ENCODE measurements around the gene NDUFS8. TPM values are rescaled to one million over a fixed set of nuclear protein-coding genes. Genes with fewer than 3 reads are reported as not detected.
A peak's percentile ranks its signal among the peaks of the same experiment; 100 is the strongest.

The NDUFS8 gene
- total and polyA plus RNA-seq, 2 of the 13 experiments (the other 11 are each of a cell fraction or from before 2014, with no cell fraction given) = 96.7 to 158 TPM

DNA sequence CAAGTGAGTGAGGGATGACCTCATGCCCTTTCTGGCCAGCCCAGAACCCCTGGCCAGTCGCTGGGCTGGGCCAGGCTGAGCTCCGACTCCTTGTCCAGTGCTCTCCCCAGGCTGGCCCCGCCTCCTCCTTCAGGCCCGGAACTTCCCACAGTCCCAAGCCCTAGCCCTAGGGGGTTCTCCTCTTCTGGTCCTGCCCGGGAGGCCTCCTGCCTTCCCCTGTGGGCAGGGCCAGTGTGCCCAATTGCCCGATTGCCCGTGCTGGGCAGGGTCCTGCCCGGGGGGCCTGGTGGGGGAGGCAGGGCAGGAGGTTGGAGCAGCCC, 12.5 kb downstream of the NDUFS8 start:
- WGBS (ENCODE audit: low lambda C conversion rate) = 93% methylated on average over 3 of the region's 8 CpGs
- ChIA-PET POLR2A (interaction anchor here (1.7 kb wide), 1 partner anchor 10 kb away, joined by 6 read pairs; no protein-coding TSS in a partner anchor), CTCF (ENCODE audit: low intra/inter-chr PET ratio, low total read pairs) (no interaction called here)
- no peak overlapping the region for H3K27ac ChIP-seq (ENCODE audit: extremely low read length, insufficient read depth, low read length)
- DNase-seq (ENCODE audit: low spot score) (no peak), ATAC-seq (no peak), FAIRE-seq (no peak)
- peaks cover 2 to 18% of the 10 kb centered on the region in 2 experiments; a peak in 4 of 5 replicates for H3K36me3 ChIP-seq (replicated peaks in 1 of 2; ENCODE audit: control insufficient read depth in 1 of 2, insufficient read depth in 2 of 2, low read length in 2 of 2)
- peaks cover 17% of the 10 kb centered on the region for H3K79me2 ChIP-seq (ENCODE audit: insufficient read depth, low read length)
- no TSS peak for BruUV-seq (replicated peaks)
- no peaks in the 10 kb centered on the region for H3K9me3 ChIP-seq (ENCODE audit: low read length)
- H3K27me3 ChIP-seq (ENCODE audit: control insufficient read depth in 1 of 2, insufficient read depth in 2 of 2, low read length in 2 of 2) = no peaks in the 10 kb centered on the region
- intact Hi-C loops (cut with micrococcal nuclease; ENCODE audit: unreplicated experiment) = no loop called here
- no peak overlapping the region for H3K9ac ChIP-seq (ENCODE audit: insufficient read depth, low read depth, low read length)
- in situ Hi-C loops (cut with HindIII; ENCODE audit: extremely low pct_ligation_motif_present, low pct_unique_long_range_greater_than_20kb) = no loop called here
- no peak overlapping the region for H3K4me2 ChIP-seq (ENCODE audit: low read depth, low read length)
- H3K4me1 ChIP-seq (ENCODE audit: insufficient read depth, low read length) = peaks cover 15% of the 10 kb centered on the region
- H2AFZ ChIP-seq (ENCODE audit: low read length) = no peak overlapping the region
- no peaks in the 10 kb centered on the region for H4K20me1 ChIP-seq (ENCODE audit: insufficient read depth, low read length)
- no peak for TF ChIP-seq HNF4A (CRISPR knock-in tag; IDR thresholded peaks at IDR 0.05)
- TF ChIP-seq EED (CRISPR knock-in tag; IDR thresholded peaks at IDR 0.05) = no peak
- no peak for TF ChIP-seq ZC3H13 (CRISPR knock-in tag; IDR thresholded peaks at IDR 0.05)
- TF ChIP-seq, protein P1, sequence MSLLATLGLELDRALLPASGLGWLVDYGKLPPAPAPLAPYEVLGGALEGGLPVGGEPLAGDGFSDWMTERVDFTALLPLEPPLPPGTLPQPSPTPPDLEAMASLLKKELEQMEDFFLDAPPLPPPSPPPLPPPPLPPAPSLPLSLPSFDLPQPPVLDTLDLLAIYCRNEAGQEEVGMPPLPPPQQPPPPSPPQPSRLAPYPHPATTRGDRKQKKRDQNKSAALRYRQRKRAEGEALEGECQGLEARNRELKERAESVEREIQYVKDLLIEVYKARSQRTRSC (CRISPR knock-in tag; IDR thresholded peaks at IDR 0.05; ENCODE audit: low read depth) = no peak
- TF ChIP-seq RBFOX2 (IDR thresholded peaks at IDR 0.05; ENCODE audit: low read depth, low read length) = 0 out of 2 replicates have a peak, but pooled peaks have one; percentile 13
- TF ChIP-seq ZNF138 (CRISPR knock-in tag; IDR thresholded peaks at IDR 0.05; ENCODE audit: low read depth) = no peak
- no peak overlapping the region for H3K4me3 ChIP-seq (replicated peaks in 1 of 3; ENCODE audit: insufficient read depth in 1 of 3, low read depth in 2 of 3, low read length in 3 of 3)

DNA sequence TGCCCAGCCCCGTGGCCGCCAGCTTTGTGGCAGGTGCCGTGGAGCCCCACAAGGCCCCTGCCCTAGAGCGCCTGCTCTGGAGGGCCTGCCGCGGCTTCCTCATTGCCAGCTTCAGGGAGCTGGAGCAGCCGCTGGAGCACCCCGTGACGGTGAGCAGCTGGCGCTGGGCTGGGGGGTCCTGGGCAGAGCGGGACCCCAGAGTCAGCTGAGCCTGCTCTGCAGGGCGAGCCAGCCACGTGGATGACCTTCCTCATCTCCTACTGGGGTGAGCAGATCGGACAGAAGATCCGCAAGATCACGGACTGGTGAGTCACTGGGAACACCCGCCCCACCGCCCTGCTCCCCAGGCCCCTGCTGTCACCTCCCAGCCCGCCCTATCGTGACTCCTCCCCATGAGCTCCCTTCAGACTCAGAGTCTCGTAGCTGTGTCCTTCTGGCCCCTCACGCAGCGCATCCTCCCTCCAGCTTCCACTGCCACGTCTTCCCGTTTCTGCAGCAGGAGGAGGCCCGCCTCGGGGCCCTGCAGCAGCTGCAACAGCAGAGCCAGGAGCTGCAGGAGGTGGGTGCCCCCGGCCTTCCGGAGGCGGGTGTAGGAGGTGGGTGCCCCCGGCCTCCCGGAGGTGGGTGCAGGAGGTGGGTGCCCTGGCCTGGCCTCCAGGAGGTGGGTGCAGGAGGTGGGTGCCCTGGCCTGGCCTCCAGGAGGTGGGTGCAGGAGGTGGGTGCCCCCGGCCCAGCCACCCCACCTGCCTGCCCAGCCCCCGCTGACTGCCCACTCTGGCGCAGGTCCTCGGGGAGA, 13.1 kb downstream of the NDUFS8 start:
- ChIA-PET CTCF (ENCODE audit: low intra/inter-chr PET ratio, low total read pairs) (no interaction called here), POLR2A (interaction anchor here (1.7 kb wide), 1 partner anchor 9 kb away, joined by 6 read pairs; no protein-coding TSS in a partner anchor)
- Histone ChIP-seq H3K4me2 (ENCODE audit: low read depth, low read length) (no peak overlapping the region), H3K27me3 (ENCODE audit: control insufficient read depth in 1 of 2, insufficient read depth in 2 of 2, low read length in 2 of 2) (no peaks in the 10 kb centered on the region), H3K9ac (ENCODE audit: insufficient read depth, low read depth, low read length) (no peak overlapping the region), H2AFZ (ENCODE audit: low read length) (no peak overlapping the region), H3K36me3 (replicated peaks in 1 of 2; ENCODE audit: control insufficient read depth in 1 of 2, insufficient read depth in 2 of 2, low read length in 2 of 2) (peaks cover 2 to 19% of the 10 kb centered on the region in 2 experiments; a peak in 4 of 5 replicates), H3K4me3 (replicated peaks in 1 of 3; ENCODE audit: insufficient read depth in 1 of 3, low read depth in 2 of 3, low read length in 3 of 3) (no peak overlapping the region), H3K9me3 (ENCODE audit: low read length) (no peaks in the 10 kb centered on the region), H3K79me2 (ENCODE audit: insufficient read depth, low read length) (peaks cover 17% of the 10 kb centered on the region), H4K20me1 (ENCODE audit: insufficient read depth, low read length) (no peaks in the 10 kb centered on the region), H3K4me1 (ENCODE audit: insufficient read depth, low read length) (peaks cover 10% of the 10 kb centered on the region), H3K27ac (ENCODE audit: extremely low read length, insufficient read depth, low read length) (no peak overlapping the region)
- BruUV-seq (replicated peaks) = no TSS peak
- FAIRE-seq = no peak
- ATAC-seq = no peak
- intact Hi-C loops (cut with micrococcal nuclease; ENCODE audit: unreplicated experiment) (no loop called here), in situ Hi-C loops (cut with HindIII; ENCODE audit: extremely low pct_ligation_motif_present, low pct_unique_long_range_greater_than_20kb) (no loop called here)
- no peak for DNase-seq (ENCODE audit: low spot score)
- WGBS (ENCODE audit: low lambda C conversion rate) = 99% methylated on average over 16 of the region's 36 CpGs
- no peak for TF ChIP-seq ZNF567 (CRISPR knock-in tag; IDR thresholded peaks at IDR 0.05; ENCODE audit: borderline replicate concordance)
- no peak for TF ChIP-seq STAG1 (CRISPR knock-in tag; IDR thresholded peaks at IDR 0.05)
- no peak for TF ChIP-seq FOXP1 (IDR thresholded peaks at IDR 0.05)
- no peak for TF ChIP-seq FOXP1 (CRISPR knock-in tag; IDR thresholded peaks at IDR 0.05)
- TF ChIP-seq ZNF772 (CRISPR knock-in tag; IDR thresholded peaks at IDR 0.05) = no peak
- no peak for TF ChIP-seq NCOA5 (CRISPR knock-in tag; IDR thresholded peaks at IDR 0.05)
- no peak for TF ChIP-seq ZNF260 (CRISPR knock-in tag; IDR thresholded peaks at IDR 0.05; ENCODE audit: borderline replicate concordance, low read depth)
- TF ChIP-seq, protein P2, sequence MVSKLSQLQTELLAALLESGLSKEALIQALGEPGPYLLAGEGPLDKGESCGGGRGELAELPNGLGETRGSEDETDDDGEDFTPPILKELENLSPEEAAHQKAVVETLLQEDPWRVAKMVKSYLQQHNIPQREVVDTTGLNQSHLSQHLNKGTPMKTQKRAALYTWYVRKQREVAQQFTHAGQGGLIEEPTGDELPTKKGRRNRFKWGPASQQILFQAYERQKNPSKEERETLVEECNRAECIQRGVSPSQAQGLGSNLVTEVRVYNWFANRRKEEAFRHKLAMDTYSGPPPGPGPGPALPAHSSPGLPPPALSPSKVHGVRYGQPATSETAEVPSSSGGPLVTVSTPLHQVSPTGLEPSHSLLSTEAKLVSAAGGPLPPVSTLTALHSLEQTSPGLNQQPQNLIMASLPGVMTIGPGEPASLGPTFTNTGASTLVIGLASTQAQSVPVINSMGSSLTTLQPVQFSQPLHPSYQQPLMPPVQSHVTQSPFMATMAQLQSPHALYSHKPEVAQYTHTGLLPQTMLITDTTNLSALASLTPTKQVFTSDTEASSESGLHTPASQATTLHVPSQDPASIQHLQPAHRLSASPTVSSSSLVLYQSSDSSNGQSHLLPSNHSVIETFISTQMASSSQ (IDR thresholded peaks at IDR 0.05; ENCODE audit: low read depth) = no peak
- TF ChIP-seq, protein P2 (CRISPR knock-in tag; IDR thresholded peaks at IDR 0.05; ENCODE audit: borderline replicate concordance) = no peak
